NCI-H774 (cell line): ENCODE measurements around the gene ZNF664.

Experiments used
- DNase-seq: peaks from one replicate; lab custom pipeline; 2025; lab: John Stamatoyannopoulos, UW

Gene ZNF664

GRCh38 chr12:124009781-124010180, 36.8 kb downstream of the ZNF664 start:
- DNase-seq, result no peak

GRCh38 chr12:124010687-124011086, 37.7 kb downstream of the ZNF664 start:
- DNase-seq, result no peak

- no peak for DNase-seq
These were observed 38.6 kb downstream of the ZNF664 start for GRCh38 chr12:124011435-124012115.

GRCh38 chr12:124013073-124013472, 40.1 kb downstream of the ZNF664 start:
- no peak for DNase-seq

GRCh38 chr12:124015494-124016461, 42.8 kb downstream of the ZNF664 start:
- no peak for DNase-seq

- DNase-seq, result no peak
These were observed 44.0 kb downstream of the ZNF664 start for GRCh38 chr12:124017064-124017463.

- DNase-seq, result no peak
These were observed 45.5 kb downstream of the ZNF664 start for GRCh38 chr12:124018539-124018938.

- no peak for DNase-seq
These were observed 46.1 kb downstream of the ZNF664 start for GRCh38 chr12:124019115-124019514.

- no peak for DNase-seq
These were observed 47.5 kb downstream of the ZNF664 start for GRCh38 chr12:124020514-124020949.

GRCh38 chr12:124021007-124021406, 48.0 kb downstream of the ZNF664 start:
- DNase-seq, result no peak

- no peak for DNase-seq
These were observed 49.1 kb downstream of the ZNF664 start for GRCh38 chr12:124022161-124022560.

GRCh38 chr12:124024263-124024678, 51.3 kb downstream of the ZNF664 start:
- no peak for DNase-seq

- DNase-seq, result no peak
These were observed 51.8 kb downstream of the ZNF664 start for GRCh38 chr12:124024776-124025175.

GRCh38 chr12:124025661-124026060, 52.6 kb downstream of the ZNF664 start:
- DNase-seq, result no peak

GRCh38 chr12:124026755-124027745, 54.0 kb downstream of the ZNF664 start:
- no peak for DNase-seq

GRCh38 chr12:124027753-124028554, 54.9 kb downstream of the ZNF664 start:
- no peak for DNase-seq

- DNase-seq, result no peak
These were observed 55.5 kb downstream of the ZNF664 start for GRCh38 chr12:124028555-124028925.

GRCh38 chr12:124030008-124030407, 57.0 kb downstream of the ZNF664 start:
- DNase-seq, result no peak

GRCh38 chr12:124030510-124030909, 57.5 kb downstream of the ZNF664 start:
- no peak for DNase-seq

GRCh38 chr12:124031058-124031457, 58.0 kb downstream of the ZNF664 start:
- DNase-seq, result no peak

GRCh38 chr12:124032265-124032886, 59.4 kb downstream of the ZNF664 start:
- DNase-seq, result peak; percentile 35
